Panc1 (cell line): ENCODE measurements around the gene HCN3. TPM values are rescaled to one million over a fixed set of nuclear protein-coding genes. Genes with fewer than 3 reads are reported as not detected.
A peak's percentile ranks its signal among the peaks of the same experiment; 100 is the strongest.

Experiments used
- ATAC-seq: fragments of 200-7000 bp; cut with Tn5 transposase; 2 replicates; pipeline ENCODE4 v1.9.1; 2020; ENCODE audit warnings: mild to moderate bottlenecking, moderate library complexity
- BruUV-seq: library from RNA; stranded (reverse); fragments of 400-500 nt; replicated peaks from 2 replicates; lab custom pipeline; 2021; lab: Mats Ljungman, UMichigan
- CTCF ChIA-PET: fragments of 300-600 bp; sonication (Branson Sonifier 250); formaldehyde crosslinking; loops from one replicate; lab custom pipeline; 2022; ENCODE audit warnings: antibody characterized with exemption; lab: Charles Lee
- POLR2A ChIA-PET: fragments of 300-600 bp; sonication (Branson Sonifier 250); formaldehyde crosslinking; loops from one replicate; lab custom pipeline; 2022; ENCODE audit warnings: antibody characterized with exemption; lab: Charles Lee
- DNase-seq: peaks from one replicate; pipeline ENCODE4 v3.0.0-alpha.2; 2010; ENCODE audit warnings: low read depth, low spot score
- H3K27ac ChIP-seq: 2 replicates; pipeline ENCODE4 v1.5.1; 2011; ENCODE audit warnings: mild to moderate bottlenecking, low read length, inconsistent platforms
- H3K27me3 ChIP-seq: fragments of 200-500 bp; sonication (Bioruptor generic); 2 replicates; pipeline ENCODE4 v1.6.0; 2014; ENCODE audit warnings: low read length, inconsistent platforms; ENCODE audit not compliant: control insufficient read depth, insufficient read depth
- H3K36me3 ChIP-seq: fragments of 200-500 bp; sonication (Bioruptor generic); 2 replicates; pipeline ENCODE4 v1.5.1; 2014; ENCODE audit warnings: inconsistent platforms, mild to moderate bottlenecking, low read length, moderate library complexity; ENCODE audit not compliant: control insufficient read depth, insufficient read depth
- H3K4me1 ChIP-seq: 2 replicates; pipeline ENCODE4 v1.5.1; 2011; ENCODE audit warnings: inconsistent platforms, mild to moderate bottlenecking, low read length, moderate library complexity; ENCODE audit not compliant: control insufficient read depth, insufficient read depth
- H3K4me3 ChIP-seq, 2 experiments: 2 replicates each; pipeline ENCODE4 v1.5.1; 2011 to 2012; ENCODE audit warnings: low read depth in 2 of 2, low read length in 2 of 2, mild to moderate bottlenecking in 2 of 2, inconsistent platforms in 1 of 2, moderate library complexity in 1 of 2
- H3K9me3 ChIP-seq: fragments of 200-500 bp; sonication (Bioruptor generic); 2 replicates; pipeline ENCODE4 v1.5.1; 2014; ENCODE audit warnings: low read depth, mild to moderate bottlenecking, inconsistent platforms, low read length, moderate library complexity; ENCODE audit not compliant: control insufficient read depth, insufficient read depth
- CTCF ChIP-seq: fragments of 450-650 bp; IDR thresholded peaks from 2 replicates; pipeline ENCODE4 v1.5.1; 2017; ENCODE audit warnings: mild to moderate bottlenecking
- POLR2AphosphoS5 ChIP-seq: IDR thresholded peaks from 2 replicates; pipeline ENCODE4 v1.6.1; 2012; ENCODE audit warnings: mild to moderate bottlenecking, low read depth, low read length, moderate library complexity
- REST ChIP-seq, 2 experiments: IDR thresholded peaks; 2 replicates each; pipeline ENCODE4 v1.6.1; 2011 to 2012; ENCODE audit warnings: low read depth in 2 of 2, control low read depth in 1 of 2, low read length in 1 of 2, mild to moderate bottlenecking in 1 of 2, moderate library complexity in 1 of 2; ENCODE audit not compliant: insufficient read depth in 1 of 2
- SIN3A ChIP-seq: IDR thresholded peaks from 2 replicates; pipeline ENCODE4 v1.6.1; 2012; ENCODE audit warnings: low read depth, mild to moderate bottlenecking, low read length, moderate library complexity, borderline replicate concordance; ENCODE audit not compliant: insufficient read depth
- TCF7L2 ChIP-seq: IDR thresholded peaks from 2 replicates; pipeline ENCODE4 v1.6.1; 2011; ENCODE audit warnings: mild to moderate bottlenecking, low read depth, low read length, inconsistent platforms
- in situ Hi-C: cut with HindIII; loops from 2 replicates; pipeline ENCODE4 v1.10.0; 2016; ENCODE audit warnings: low sequenced_read_pairs, low pct_unique_long_range_greater_than_20kb
- intact Hi-C: fragments of 100-400 bp; cut with micrococcal nuclease; formaldehyde crosslinking; loops from one replicate; pipeline ENCODE4 v1.10.0; 2022; ENCODE audit not compliant: unreplicated experiment
- total RNA-seq: library from RNA; stranded (reverse); gene quantifications from one replicate; pipeline ENCODE4 v1.2.1, GENCODE V29; 2021; ENCODE audit not compliant: unreplicated experiment

HCN3 gene
- total RNA-seq, 1 experiment from 2014 or later = 7.8 TPM

- intact Hi-C loops = no loop called here
These were observed 52.8 kb downstream of the HCN3 start for GRCh38 chr1:155329980-155330598.

GRCh38 chr1:155334962-155335361 is 57.7 kb downstream of the HCN3 start:
- intact Hi-C loops = no loop called here
- H3K27me3 ChIP-seq = no peaks in the 10 kb centered on the region
- H3K36me3 ChIP-seq = peaks cover 29% of the 10 kb centered on the region
- no peak overlapping the region for H3K4me3 ChIP-seq
- no peak for ATAC-seq
- no peaks in the 10 kb centered on the region for H3K4me1 ChIP-seq
- no peaks in the 10 kb centered on the region for H3K9me3 ChIP-seq
- ChIA-PET POLR2A (interaction anchor here (0.7 kb wide), 1 partner anchor 84 kb away, joined by 13 read pairs; no protein-coding TSS in a partner anchor), CTCF (no interaction called here)
- BruUV-seq = no TSS peak
- no peak overlapping the region for H3K27ac ChIP-seq
- no peak for DNase-seq
- no peak for TF ChIP-seq POLR2AphosphoS5
- no peak for TF ChIP-seq REST (IDR thresholded peaks at IDR 0.05; ENCODE audit: insufficient read depth in 1 of 2, low read depth in 2 of 2, low read length in 1 of 2)
- no peak for TF ChIP-seq CTCF
- TF ChIP-seq TCF7L2 = no peak
- no peak for TF ChIP-seq SIN3A
- in situ Hi-C loops = no loop called here

More at GRCh38 chr1:155329980-155330598, 52.8 kb downstream of the HCN3 start:
- H3K9me3 ChIP-seq = no peaks in the 10 kb centered on the region
- no peaks in the 10 kb centered on the region; the same call in none of the 2 replicates for H3K36me3 ChIP-seq
- H3K27ac ChIP-seq = no peak overlapping the region
- TF ChIP-seq CTCF (no peak), TCF7L2 (no peak), SIN3A (no peak), POLR2AphosphoS5 (0 out of 2 replicates have a peak, but pooled peaks have one; percentile 26), REST (IDR thresholded peaks at IDR 0.05; ENCODE audit: insufficient read depth in 1 of 2, low read depth in 2 of 2, low read length in 1 of 2) (no peak)
- DNase-seq = no peak
- CTCF ChIA-PET = no interaction called here
- peaks cover 20% of the 10 kb centered on the region for H3K4me1 ChIP-seq
- POLR2A ChIA-PET = no interaction called here
- ATAC-seq = no peak
- in situ Hi-C loops = no loop called here
- no peaks in the 10 kb centered on the region for H3K27me3 ChIP-seq
- H3K4me3 ChIP-seq = no peak overlapping the region
- no TSS peak for BruUV-seq
